ENCODE data around the gene BLVRB.

Gene BLVRB

GRCh38 chr19:40398417-40399131 lies 67.0 kb downstream of the BLVRB start:
- no peak for DNase-seq

All from GOT3 (cell line).